Hepatocyte (in vitro differentiated cells): ENCODE data around the gene MLYCD.

Source experiments
- EZH2 ChIP-seq: fragments of 200-600 bp; sonication (generic); IDR thresholded peaks from 2 replicates; pipeline ENCODE4 v1.6.1; 2016; ENCODE audit warnings: antibody characterized with exemption, mild to moderate bottlenecking, borderline replicate concordance
- TF ChIP-seq, protein P1 (sequence below): fragments of 200-600 bp; sonication (generic); IDR thresholded peaks from 2 replicates; pipeline ENCODE4 v1.5.1; 2016; ENCODE audit warnings: antibody characterized with exemption, mild to moderate bottlenecking; ENCODE audit not compliant: poor library complexity

- TF ChIP-seq EZH2 = no peak
- TF ChIP-seq, protein P1, sequence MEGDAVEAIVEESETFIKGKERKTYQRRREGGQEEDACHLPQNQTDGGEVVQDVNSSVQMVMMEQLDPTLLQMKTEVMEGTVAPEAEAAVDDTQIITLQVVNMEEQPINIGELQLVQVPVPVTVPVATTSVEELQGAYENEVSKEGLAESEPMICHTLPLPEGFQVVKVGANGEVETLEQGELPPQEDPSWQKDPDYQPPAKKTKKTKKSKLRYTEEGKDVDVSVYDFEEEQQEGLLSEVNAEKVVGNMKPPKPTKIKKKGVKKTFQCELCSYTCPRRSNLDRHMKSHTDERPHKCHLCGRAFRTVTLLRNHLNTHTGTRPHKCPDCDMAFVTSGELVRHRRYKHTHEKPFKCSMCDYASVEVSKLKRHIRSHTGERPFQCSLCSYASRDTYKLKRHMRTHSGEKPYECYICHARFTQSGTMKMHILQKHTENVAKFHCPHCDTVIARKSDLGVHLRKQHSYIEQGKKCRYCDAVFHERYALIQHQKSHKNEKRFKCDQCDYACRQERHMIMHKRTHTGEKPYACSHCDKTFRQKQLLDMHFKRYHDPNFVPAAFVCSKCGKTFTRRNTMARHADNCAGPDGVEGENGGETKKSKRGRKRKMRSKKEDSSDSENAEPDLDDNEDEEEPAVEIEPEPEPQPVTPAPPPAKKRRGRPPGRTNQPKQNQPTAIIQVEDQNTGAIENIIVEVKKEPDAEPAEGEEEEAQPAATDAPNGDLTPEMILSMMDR = no peak
Measured at GRCh38 chr16:83913245-83913633, 14.3 kb downstream of the MLYCD start.
